ENCODE data around the gene BIN1.
A peak's percentile ranks its signal among the peaks of the same experiment; 100 is the strongest.

BIN1 gene

DNA sequence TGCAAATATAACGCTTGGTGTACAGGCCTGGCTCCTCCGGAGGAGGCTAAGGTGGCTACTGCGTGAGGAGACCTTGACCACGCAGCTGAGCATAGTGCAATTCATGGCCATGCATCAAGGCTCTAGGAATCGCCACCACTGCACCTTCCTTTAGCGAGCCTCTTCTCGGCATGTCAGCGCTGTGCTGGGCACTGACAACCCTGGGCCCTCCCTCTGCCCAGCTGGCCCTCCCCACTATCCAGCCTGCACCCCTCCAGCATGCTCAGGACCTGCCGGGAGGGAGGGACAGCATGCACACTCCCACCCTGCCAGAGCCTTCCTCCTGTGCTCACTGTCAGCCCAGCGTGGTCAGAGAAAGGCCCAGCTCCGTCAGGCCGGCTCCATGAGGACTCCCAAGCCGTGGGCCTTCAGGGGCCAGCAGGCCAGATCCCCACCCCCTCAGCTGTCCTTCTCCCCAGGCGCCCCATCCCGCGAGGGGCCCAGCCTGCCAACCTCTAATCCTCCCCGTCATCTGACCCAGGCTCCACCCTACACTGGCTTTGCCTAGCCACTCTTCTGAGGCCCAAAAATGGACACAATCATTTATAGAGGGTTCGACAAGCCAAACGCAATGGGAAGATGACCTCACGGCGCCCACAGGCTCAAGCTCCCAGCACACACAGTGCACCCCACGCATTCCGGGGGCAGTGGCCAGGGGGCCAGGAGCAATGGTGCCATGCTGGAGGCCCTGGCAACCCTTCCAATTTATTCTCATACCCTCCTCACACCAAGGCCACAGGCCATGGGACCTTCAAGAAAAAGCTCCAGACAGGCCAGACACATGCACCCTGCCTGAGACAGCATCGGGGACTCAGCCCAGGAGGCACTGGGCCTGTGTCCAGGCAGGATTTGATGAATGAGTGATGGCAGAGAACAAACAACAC, 3.5 kb downstream of the BIN1 start:
- no peak for DNase-seq

DNA sequence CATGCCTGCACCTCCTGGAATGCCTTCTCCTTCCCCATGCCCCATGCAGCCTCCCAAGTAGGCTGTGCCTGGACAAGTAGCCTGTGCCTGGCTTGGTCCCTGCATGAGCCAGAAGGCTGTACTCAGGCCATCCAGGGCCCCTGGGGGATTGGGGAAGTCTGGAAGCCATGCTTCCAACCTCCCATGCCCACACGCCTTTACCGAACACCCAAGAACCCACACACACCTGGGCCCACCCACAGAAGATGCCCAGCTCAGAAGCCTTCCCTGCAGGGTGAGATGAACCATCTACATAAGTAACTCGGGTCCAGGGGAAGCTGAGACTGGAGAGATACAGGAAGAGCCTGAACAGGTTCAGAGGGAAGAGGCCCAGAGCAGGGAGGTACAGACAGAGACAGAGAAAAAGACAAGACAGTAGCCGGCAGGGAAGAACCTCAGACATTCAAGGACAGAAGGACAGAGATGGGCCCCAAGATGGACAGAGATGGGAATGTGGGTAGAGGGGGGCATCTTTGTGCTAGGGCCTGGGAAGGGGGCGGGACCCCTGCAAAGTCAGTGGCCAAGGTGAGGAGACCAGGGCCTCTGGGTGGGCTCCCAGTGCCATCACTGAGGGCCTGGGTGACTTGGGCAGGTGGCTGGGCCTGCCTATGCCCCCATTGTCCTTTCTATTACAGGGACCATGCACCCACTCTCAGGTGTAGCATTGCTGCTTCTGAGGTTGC, 4.3 kb downstream of the BIN1 start:
- DNase-seq, result no peak

DNA sequence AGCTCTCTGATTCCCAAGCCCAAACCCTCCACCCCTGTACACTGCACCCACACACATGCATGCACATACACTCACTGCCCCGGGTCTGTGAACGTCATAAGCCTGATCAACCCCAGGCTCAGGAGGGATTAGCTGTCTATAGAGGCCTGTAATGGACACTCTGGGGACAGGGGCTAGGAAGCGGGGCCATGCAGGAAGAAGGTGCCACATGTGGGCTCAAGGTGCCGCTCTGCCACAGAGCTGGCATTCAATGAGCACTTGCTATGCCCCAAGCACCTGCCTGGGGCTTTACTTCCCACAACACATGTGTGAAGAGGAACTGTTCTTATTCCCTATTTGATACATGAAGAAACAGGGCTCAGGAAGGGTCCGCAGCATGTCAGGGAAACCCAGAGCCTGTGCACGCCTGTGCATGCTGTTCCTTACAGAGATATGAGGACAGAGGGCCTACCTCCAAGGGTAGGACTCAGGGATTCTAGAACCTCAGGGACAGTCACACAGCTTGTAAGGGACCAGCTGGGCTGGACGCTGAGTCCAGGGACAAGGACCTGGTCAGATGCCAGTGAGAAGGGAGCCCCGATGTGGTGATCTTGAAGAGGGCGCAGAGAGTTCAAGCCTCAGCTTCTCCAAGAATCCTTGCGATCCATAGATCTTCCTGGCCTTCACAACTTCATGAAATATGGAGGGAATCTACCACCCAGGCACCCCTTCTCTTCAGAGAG, 5.0 kb downstream of the BIN1 start:
- DNase-seq, result no peak

DNA sequence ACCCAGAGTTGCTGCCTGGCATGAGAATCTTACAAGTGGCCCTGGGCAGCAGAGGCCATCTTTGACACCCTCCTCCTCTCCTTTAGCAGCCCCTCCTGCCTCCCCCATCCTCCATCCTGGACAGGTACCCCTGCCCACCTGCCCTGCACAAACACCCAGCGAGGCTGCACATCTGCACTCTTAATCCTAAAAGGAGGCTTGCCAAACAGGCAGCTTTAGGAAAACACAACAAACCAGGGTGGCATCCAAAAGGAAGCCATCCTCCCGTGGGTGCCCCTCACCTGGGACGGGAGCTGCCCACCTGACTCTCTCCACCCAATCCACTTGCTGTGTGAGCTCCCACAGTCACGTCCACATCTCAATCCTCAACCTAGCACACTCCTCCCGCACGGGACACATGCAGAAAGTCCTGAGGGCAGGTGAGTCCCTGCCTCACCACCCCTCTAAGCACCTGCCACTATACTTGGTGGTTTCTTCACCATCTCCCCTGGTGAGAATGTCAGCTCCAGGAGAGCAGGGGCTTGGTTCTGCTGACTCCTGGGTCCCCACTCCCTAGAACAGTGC, 5.8 kb downstream of the BIN1 start:
- no peak for DNase-seq

DNA sequence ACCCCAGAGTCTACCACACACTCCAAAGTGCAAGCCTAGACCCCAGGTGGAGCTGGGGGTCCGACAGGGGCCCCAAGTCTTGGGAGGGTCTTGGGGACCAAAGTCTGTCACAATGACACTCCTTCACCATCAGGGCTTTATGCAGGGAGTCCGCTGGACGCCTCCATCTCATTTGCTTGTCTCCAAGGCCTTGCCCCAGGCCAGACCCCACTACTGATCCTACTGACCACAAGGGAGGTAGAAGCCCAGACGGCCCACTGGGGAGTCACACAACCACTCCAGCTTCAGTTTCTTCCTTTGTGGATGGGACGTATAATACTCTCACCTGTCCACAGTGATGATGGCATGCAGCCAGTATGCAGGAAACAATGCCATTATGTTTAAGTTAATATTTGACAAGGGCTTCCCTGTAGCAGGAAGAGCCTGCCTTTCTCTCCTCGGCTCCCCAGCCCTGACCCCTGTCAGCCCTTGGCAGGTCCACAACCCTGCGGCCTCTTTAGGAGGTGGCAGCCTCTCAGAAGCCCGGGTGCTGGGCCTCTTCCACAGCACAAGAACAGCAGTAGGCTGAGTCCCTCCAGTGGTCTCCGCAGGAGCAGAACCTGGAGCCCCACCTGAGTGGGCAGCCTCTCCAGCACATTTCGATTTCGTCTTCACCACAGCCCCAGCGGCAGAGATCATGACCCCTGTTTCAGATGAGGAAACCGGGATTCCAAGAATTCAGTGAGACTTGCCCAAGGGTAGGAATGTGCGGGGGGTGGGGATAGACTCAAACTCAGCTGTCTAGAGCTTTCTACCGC, 6.5 kb downstream of the BIN1 start:
- no peak for DNase-seq

DNA sequence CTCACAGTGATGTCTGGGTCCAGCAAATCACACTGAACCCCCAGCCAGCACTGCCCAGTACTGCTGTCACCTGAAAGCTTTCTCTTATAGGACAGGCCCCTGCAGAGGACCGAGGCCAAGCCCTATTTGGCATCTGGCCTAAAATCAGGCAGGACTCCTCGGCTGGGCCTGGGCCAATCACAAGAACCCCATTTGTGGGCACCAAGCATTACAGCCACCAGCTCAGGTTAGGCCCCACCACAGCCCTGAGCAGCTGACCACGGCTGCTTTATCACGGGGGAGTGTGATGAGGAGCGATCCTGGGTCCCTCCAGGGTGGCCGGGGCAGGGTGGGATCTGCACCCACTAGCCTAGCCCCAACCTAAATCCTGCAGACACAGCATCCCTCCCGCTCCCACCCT, 8.2 kb downstream of the BIN1 start:
- no peak for DNase-seq

DNA sequence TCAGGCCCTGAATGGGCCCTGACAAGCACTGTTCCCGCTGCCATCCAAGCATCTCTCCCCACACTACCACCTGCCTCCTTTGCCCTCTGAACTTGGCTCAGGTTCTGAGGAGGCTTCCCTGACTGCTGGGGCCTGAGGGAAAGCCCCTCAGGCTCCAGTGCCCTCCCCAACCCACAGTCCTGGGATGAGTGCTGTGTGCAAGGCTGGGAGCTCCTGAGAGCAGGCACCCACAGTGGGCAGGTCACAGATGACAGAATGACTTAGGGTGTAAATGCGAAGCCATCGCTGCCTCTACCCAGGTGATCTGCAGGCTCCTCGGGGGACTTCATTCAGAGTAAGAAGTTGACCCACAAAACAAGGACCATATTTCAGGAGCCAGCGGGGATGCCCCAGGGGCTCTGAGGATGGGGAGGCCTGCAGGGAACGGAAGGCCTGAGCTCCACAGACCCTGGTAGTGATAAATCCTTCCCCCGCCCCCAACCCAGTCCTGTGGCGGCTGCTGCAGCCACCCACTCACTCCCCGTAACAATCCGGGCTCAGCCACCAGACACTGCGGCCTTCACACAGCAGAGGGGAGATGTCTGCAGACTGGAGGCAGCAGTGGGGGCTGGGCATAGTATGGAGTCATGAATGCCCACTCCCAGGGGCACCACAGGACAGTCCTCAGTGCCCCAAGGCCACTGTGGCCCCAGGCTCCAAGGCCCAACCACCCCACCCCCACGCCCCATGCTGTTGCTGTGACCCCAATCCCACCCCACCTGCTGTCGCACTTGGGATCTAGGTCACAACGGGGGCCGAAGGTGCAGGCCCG, 8.9 kb downstream of the BIN1 start:
- DNase-seq, result no peak

DNA sequence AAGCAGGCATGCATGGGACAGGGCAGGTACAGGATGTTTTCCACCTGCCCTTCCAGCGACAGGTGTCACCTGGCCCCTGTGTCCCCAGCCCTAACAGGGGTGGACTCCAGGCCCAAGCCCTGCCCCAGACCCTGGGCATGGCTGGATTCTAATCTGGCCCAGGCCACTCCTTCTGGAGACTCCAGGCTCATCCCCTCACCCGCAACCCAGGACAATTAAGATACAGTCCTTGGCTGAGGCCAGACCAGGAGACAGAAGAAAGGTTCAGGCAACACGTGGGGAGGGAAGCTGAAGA, 9.5 kb downstream of the BIN1 start:
- no peak for DNase-seq

DNA sequence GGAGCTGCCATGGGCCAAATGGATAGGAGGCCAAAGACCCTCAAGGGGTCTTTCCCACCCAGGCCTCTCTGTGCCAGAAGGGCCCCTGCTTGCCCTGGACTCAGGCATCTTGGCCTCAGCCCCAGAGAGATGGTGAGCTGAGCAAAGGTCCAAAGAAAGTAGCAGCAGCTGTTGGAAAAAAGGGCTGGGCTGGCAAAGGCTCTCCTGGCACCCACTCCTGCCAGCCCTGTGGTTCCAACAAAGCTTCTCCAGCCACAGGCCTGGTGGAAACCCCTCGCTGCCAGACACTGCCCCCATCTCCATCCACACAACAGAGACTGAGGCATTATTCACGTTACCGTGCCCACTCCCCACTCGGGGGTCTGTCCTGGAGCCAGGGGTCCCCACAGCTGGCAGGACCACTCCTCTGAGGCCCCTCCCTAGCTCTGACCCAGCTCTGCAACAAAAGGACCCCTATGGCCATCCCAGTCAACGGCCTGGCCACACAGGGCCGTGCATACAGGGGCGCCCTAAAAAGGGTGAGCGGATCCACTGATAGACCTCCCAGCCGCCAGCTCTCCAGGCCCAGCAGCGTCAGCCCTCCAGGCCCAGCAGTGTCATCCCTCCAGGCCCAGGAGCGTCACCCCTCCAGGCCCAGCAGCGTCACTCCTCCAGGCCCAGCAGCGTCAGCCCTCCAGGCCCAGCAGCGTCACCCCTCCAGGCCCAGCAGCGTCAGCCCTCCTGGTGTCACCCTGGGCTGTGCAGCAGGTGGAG, 10.1 kb downstream of the BIN1 start:
- no peak for DNase-seq

DNA sequence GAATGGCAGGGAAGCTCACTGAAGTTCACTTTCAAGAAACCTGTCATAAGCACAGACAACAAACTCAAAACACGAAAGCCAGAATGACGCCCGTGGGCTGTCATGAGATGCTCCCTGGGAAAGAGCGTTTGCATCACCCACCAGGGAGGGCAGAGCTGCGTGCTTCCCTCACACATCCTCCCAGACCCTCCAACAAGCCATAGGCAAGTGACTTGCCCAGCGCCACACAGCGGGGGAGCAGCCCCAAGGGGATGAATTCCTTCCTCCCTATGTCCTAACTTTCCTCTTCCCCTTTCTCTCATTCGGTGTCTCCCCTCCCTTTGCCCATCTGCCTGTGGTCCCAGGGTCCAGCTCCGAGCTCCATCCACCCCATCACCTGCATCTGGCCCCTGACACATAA, 10.7 kb downstream of the BIN1 start:
- DNase-seq, result peak in 1 of 2 donors; percentile 6

DNA sequence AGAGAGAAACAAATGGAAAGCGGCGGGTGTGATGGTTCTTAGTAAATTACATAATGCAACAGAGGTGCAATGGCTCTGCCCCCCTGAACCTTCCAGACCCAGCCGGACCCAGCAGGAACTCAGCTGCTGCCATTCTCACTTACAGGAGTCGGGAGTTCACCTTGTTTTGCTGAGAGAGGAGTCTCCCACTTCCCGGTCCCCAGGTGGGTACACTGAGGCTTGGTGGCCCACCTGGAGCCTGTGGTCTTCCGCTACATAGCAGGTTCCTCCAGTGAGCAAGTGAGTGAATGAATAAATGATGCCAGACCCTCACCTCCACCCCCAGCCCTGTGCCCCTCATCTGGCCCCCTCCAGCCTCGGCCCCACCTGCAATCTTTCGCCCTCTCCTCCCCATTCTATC, 11.2 kb downstream of the BIN1 start:
- DNase-seq, result no peak

DNA sequence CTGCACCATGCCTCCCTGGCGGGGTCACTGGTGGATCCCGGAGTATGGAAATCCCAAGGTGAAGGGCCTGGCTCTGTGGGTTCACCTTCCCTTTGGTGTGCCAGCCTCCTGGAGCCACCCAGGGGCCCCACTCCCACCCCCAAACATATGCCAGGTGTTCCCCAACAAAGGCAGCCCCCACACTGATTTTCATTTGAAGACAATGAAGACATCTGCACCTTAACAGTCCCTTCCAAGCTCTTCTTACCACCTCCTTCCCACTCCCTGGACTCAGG, 11.7 kb downstream of the BIN1 start:
- DNase-seq, result no peak

DNA sequence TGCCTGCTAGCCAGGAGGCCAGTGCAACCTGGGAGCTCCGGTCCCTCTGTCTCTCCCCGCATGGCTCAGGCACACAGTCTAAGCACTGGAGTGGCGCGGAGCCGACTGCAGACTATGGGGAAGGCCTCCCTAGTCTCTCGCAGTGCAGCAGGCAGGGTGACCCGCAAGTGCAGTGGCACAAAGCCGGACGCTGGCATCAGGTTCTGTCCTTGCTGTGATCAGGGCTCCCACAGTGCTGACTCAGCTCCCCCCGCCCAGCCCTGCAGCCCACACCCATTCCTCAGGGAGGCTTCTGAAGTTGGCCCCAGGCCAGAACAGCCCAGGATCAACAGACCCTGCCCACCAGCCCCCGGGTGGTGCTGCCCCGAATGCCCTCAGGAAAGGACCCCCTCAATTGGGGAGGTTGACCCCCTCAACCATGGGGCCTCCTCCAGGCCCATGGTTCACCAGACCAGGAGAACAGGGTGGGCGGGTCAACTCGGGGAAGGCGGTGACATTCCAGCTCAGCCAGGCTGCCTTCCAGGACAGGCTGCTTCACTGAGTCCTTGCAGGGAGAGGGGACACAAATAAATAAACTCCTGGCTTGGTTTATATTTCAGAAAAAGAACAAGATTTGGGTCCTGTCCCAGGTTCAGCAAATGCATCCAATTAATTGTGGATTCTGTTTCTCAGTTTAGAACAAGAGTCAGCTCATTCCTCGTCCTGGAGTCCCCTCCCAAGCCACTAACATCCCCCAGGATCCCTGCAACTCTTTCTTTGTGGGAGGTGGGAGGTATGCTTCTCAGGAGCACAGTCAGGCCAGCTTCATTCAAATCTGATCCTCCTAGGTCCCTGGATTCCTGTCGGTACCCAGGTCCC, 12.2 kb downstream of the BIN1 start:
- no peak for DNase-seq

DNA sequence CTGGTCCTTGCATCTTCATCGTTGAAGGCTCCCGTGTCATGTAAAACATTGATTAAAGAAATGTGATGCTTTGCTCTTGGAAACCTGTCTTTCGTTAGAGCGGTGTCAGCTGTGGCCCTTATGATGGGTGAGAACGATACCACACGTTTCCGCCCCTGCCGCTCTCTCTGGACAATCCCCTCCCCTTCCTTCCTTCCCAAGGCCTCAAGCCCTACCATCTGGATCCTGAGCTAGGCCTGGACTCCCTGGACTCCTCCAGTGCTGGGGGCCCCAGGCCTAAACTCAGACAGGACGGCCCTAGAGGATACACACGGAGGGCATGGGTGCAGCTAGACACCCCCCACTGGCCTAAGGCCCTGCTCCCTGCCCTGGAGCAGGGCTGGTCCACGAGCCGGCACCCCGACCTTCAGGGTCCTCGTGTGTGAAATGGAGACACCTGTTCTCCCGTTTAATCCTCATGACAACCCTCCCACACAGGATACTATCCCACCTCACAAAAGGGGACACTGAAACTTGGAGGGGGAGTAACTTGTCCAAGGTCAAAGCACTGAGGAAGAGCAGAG, 13.2 kb downstream of the BIN1 start:
- DNase-seq, result no peak

DNA sequence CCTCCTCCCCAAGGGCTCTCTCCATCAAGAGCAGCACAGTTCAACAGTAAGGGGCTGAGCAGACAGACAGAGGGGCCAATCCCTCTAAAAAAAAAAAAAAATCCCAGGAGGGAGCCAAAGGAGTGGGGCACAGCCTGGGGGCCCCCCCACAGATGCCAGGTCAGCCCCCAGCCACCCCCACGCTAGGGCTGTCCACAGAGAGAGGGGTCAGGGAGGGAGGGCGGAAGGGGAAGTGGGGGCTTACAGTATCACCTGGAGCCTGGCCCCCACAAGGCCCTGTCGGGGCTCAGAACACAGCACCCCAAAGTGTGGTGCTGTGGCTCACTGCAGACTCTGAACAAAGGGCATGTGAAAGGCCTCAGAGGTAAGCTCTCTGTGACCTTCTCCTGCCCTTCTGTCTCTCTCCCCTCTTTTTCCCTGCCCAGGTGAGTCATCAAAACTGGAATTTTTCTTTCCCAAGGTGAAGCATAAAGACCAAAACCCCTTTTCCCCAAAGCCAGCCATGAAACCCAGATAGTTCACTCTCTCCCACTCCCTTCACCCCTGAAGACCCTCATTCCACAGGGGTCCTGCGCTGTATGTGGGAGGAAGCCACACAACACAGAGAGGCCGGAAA, 13.9 kb downstream of the BIN1 start:
- no peak for DNase-seq

DNA sequence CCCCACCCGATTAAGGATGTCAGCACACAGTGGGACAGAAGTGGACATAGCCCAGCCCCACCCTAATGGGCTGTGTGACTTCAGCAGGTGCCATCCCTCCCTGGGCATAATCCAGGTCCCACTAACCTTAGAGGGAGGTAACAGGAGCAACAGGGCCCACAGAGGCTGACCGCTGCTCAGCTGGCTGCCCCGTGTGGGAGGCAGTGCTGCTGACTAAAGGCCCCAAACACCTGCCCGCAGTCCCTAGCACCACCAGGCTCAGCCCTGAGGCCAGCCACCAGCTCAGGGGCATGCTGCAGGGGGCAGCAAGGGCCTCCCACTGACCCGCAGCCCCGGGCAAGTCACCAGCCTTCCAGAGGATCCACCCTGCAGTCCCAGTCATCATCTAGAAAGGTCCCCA, 14.6 kb downstream of the BIN1 start:
- DNase-seq, result no peak

DNA sequence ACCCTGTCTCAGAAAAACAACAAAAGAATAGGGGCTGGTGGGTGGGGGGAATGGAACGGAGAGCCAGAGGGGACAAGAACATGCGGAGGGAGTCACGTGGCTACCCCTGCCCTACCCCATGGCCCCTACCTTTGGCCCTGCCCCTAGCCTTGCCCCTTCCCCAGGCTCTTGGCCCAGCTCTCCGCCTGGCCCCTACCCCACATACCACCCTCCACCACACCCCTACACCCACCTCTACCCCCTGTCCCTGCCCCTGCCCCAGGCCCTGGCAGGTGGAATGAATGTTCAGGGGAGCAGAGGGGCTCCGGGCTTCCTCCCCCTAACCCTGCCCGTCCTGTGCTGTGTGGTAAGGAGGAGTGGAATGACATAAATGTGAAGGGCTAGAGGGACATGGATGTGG, 15.1 kb downstream of the BIN1 start:
- DNase-seq, result no peak

DNA sequence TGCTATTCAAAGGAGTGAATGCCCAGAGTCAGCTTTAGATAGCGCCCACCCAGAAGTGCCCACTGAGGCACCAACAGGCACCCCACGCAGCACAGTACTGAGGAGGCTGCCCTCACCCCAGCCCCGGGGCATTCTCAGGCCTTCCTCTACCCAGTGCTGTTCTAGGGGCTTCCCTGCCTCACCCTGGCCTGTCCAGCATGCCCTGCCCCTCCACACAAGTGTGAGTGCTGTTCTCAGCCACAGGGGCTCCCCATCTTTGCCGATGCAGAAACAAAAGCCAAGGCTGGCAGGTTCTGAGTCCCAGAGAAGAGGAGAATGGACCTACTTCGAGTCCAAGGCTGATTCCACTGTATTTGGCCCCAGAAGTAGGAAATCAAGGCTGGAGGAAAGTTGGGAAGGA, 15.8 kb downstream of the BIN1 start:
- DNase-seq, result no peak

Measured in inflammatory macrophage (primary cell).